LNCaP clone FGC (cell line): ENCODE data around the gene ZNF488.

Source experiments
- DNase-seq: peaks from one replicate; pipeline ENCODE4 v3.0.0-alpha.2; 2011; ENCODE audit warnings: low read depth
- H3K4me3 ChIP-seq: 2 replicates; pipeline ENCODE4 v1.5.1; 2011; ENCODE audit warnings: mild to moderate bottlenecking, low read depth, low read length, control low read depth
- CTCF ChIP-seq: IDR thresholded peaks from 2 replicates; pipeline ENCODE4 v1.5.1; 2012; ENCODE audit warnings: mild to moderate bottlenecking; ENCODE audit not compliant: control insufficient read depth, insufficient read depth; ENCODE audit errors: extremely low read depth

Gene ZNF488

DNA sequence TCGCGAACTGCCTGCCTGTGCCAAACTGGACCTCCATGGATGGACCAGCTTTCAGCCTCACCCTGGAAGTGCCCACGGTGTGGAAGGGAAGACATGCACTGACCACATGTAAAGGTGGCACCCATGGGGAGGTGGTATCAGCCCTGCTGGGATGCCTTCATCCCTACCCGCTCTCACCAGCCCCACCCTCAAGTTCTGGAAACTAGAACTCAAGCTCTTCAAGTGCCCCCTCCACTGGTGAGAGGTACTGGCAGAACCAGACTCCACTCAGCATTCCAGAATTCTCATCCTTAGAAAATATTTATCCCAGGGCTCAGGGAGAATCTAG, 5.9 kb downstream of the ZNF488 start:
- no peak for DNase-seq
- no peak for TF ChIP-seq CTCF

GRCh38 chr10:47376522-47377220, 7.4 kb downstream of the ZNF488 start:
- no peak for TF ChIP-seq CTCF
- no peak overlapping the region for H3K4me3 ChIP-seq
- no peak for DNase-seq

More for the DNA sequence above, 5.9 kb downstream of the ZNF488 start:
- no peak overlapping the region for H3K4me3 ChIP-seq

GRCh38 chr10:47374611-47375536, 9.2 kb downstream of the ZNF488 start:
- no peak for DNase-seq
- no peak for TF ChIP-seq CTCF
- no peak overlapping the region for H3K4me3 ChIP-seq

GRCh38 chr10:47372726-47373125, 11.4 kb downstream of the ZNF488 start:
- no peak for DNase-seq
- H3K4me3 ChIP-seq = no peak overlapping the region
- no peak for TF ChIP-seq CTCF

DNA sequence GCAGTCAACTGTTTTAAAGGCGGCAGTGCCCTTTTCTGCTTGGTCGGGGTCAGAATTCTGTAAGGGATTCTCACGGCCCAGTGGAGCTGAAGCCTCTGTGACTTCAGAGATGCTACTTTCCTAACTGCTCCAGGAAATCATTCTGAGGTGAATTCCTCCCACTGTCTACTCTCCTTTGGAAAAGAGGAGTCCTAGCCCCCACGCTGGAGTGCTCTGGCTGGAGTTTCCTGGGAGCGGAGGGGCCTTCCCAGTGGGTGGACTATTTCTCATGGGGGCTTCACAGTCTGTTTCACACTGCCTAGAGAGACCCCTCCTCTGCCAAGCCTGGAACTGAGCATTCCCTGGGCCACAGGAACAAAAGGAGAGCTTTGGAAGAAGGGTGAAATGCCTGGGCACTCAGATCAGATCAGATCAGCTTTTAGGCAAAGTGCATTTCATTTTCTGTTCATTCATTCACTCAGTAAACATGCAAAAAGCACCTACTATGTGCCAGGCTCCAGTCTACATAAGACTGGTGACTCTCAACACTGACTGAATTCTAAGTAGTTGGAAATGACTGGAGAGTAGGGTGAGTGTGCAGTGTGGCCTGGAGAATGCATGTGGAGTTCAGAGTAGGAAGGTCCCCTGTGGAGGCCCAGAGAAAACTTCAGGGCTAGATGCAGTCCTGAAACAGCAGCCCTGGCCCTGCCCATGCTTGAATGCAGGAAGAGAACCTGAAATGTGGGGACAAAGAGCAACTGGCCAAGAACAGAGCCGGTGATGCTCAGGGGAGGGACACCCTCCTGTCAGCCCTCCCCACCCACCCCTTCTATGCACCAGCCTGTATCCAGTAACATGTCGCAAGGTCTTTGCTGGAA, 12.2 kb downstream of the ZNF488 start:
- H3K4me3 ChIP-seq = no peak overlapping the region

More for the DNA sequence above, 12.2 kb downstream of the ZNF488 start:
- TF ChIP-seq CTCF = no peak
- DNase-seq = no peak
